Astrocyte (in vitro differentiated cells and primary cell): Measurements from ENCODE around the gene DIO3. TPM values are rescaled to one million over a fixed set of nuclear protein-coding genes. Genes with fewer than 3 reads are reported as not detected.

ENCODE experiments used
- DNase-seq: peaks from one replicate; pipeline ENCODE4 v3.0.0-alpha.2; 2010; ENCODE audit warnings: low read depth
- FAIRE-seq: peaks from 2 replicates; lab custom pipeline; 2011; peaks lifted over from hg19 to GRCh38; lab: Jason Lieb, UNC
- H2AFZ ChIP-seq: 2 replicates; pipeline ENCODE4 v1.6.0; 2012; ENCODE audit warnings: low read depth, low read length, inconsistent platforms
- H3K27ac ChIP-seq: 2 replicates; pipeline ENCODE4 v1.5.1; 2011; ENCODE audit warnings: low read depth, low read length, inconsistent platforms
- H3K27me3 ChIP-seq: 2 replicates; pipeline ENCODE4 v1.6.0; 2011; ENCODE audit warnings: low read length, inconsistent platforms; ENCODE audit not compliant: insufficient read depth
- H3K36me3 ChIP-seq: 2 replicates; pipeline ENCODE4 v1.5.1; 2011; ENCODE audit warnings: low read length, inconsistent platforms; ENCODE audit not compliant: insufficient read depth
- H3K4me1 ChIP-seq: 2 replicates; pipeline ENCODE4 v1.5.1; 2011; ENCODE audit warnings: low read length, inconsistent platforms; ENCODE audit not compliant: insufficient read depth
- H3K4me2 ChIP-seq: 2 replicates; pipeline ENCODE4 v1.6.0; 2012; ENCODE audit warnings: low read length, inconsistent platforms
- H3K4me3 ChIP-seq: 2 replicates; pipeline ENCODE4 v1.5.1; 2011; ENCODE audit warnings: low read depth, mild to moderate bottlenecking, low read length, inconsistent platforms; ENCODE audit not compliant: insufficient read depth
- H3K79me2 ChIP-seq: 2 replicates; pipeline ENCODE4 v1.6.0; 2012; ENCODE audit warnings: mild to moderate bottlenecking, low read length, inconsistent platforms; ENCODE audit not compliant: insufficient read depth
- H3K9ac ChIP-seq: 2 replicates; pipeline ENCODE4 v1.6.0; 2012; ENCODE audit warnings: mild to moderate bottlenecking, low read length, inconsistent platforms
- H3K9me3 ChIP-seq: 2 replicates; pipeline ENCODE4 v1.5.1; 2012; ENCODE audit warnings: low read depth, mild to moderate bottlenecking, low read length, inconsistent platforms; ENCODE audit not compliant: insufficient read depth
- H4K20me1 ChIP-seq: 2 replicates; pipeline ENCODE4 v1.6.0; 2012; ENCODE audit warnings: low read length, inconsistent platforms; ENCODE audit not compliant: insufficient read depth
- H3K27ac Mint-ChIP-seq: one replicate; pipeline ENCODE4 v1.8.0; 2021; ENCODE audit warnings: mild to moderate bottlenecking, mixed read lengths; ENCODE audit not compliant: unreplicated experiment
- H3K27me3 Mint-ChIP-seq: one replicate; pipeline ENCODE4 v1.8.0; 2021; ENCODE audit warnings: low read depth, mixed read lengths; ENCODE audit not compliant: unreplicated experiment
- H3K36me3 Mint-ChIP-seq: one replicate; pipeline ENCODE4 v1.8.0; 2021; ENCODE audit warnings: low read depth, mixed read lengths; ENCODE audit not compliant: unreplicated experiment
- H3K4me1 Mint-ChIP-seq: one replicate; pipeline ENCODE4 v1.8.0; 2021; ENCODE audit warnings: low read depth, mixed read lengths; ENCODE audit not compliant: unreplicated experiment
- H3K4me3 Mint-ChIP-seq: one replicate; pipeline ENCODE4 v1.8.0; 2021; ENCODE audit warnings: mild to moderate bottlenecking, moderate library complexity, mixed read lengths; ENCODE audit not compliant: unreplicated experiment
- H3K9me3 Mint-ChIP-seq: one replicate; pipeline ENCODE4 v1.8.0; 2021; ENCODE audit warnings: mild to moderate bottlenecking, mixed read lengths; ENCODE audit not compliant: unreplicated experiment
- CTCF ChIP-seq: IDR thresholded peaks from 2 replicates; pipeline ENCODE4 v1.5.1; 2011; ENCODE audit warnings: low read depth, mild to moderate bottlenecking, inconsistent platforms, low read length, moderate library complexity; ENCODE audit not compliant: insufficient read depth
- EZH2 ChIP-seq: IDR thresholded peaks from 2 replicates; pipeline ENCODE4 v1.6.1; 2012; ENCODE audit warnings: mild to moderate bottlenecking, low read length, inconsistent platforms; ENCODE audit not compliant: insufficient read depth
- total RNA-seq: library from RNA; stranded (reverse); gene quantifications from 2 replicates; pipeline ENCODE4 v1.2.1, GENCODE V29; 2021

Gene DIO3
- total RNA-seq, 1 donor from 2014 or later: 0.79 TPM

- peaks cover 2% of the 10 kb centered on the region for H3K9me3 Mint-ChIP-seq
- DNase-seq (no peak), FAIRE-seq (no peak)
- no peaks in the 10 kb centered on the region for H3K9me3 ChIP-seq
- H3K36me3 Mint-ChIP-seq: peaks cover 2% of the 10 kb centered on the region
- no peak overlapping the region for H3K9ac ChIP-seq
- no peaks in the 10 kb centered on the region for H3K4me1 ChIP-seq
- H3K27ac ChIP-seq: no peak overlapping the region
- no peak overlapping the region for H3K4me3 Mint-ChIP-seq
- no peak for TF ChIP-seq CTCF
- no peak for TF ChIP-seq EZH2
- H2AFZ ChIP-seq: no peak overlapping the region
- H3K27me3 Mint-ChIP-seq: peaks cover 70% of the 10 kb centered on the region
- H3K27ac Mint-ChIP-seq: no peak overlapping the region
- H3K36me3 ChIP-seq: no peaks in the 10 kb centered on the region
- H3K4me1 Mint-ChIP-seq: peaks cover 2% of the 10 kb centered on the region
- peaks cover 6% of the 10 kb centered on the region for H3K27me3 ChIP-seq
- H3K4me2 ChIP-seq: no peak overlapping the region
- no peaks in the 10 kb centered on the region for H4K20me1 ChIP-seq
- H3K4me3 ChIP-seq: no peak overlapping the region
- no peaks in the 10 kb centered on the region for H3K79me2 ChIP-seq
Measured at GRCh38 chr14:101551729-101552595, 9.3 kb upstream of the DIO3 start.

- H3K27ac ChIP-seq: no peak overlapping the region
- H2AFZ ChIP-seq: no peak overlapping the region
- H3K27me3 Mint-ChIP-seq: peaks cover 76% of the 10 kb centered on the region
- peaks cover 2% of the 10 kb centered on the region for H3K36me3 Mint-ChIP-seq
- peaks cover 8% of the 10 kb centered on the region for H3K27me3 ChIP-seq
- H3K9ac ChIP-seq: no peak overlapping the region
- H3K4me1 ChIP-seq: no peaks in the 10 kb centered on the region
- H3K9me3 Mint-ChIP-seq: peaks cover 2% of the 10 kb centered on the region
- no peak overlapping the region for H3K4me3 ChIP-seq
- H3K36me3 ChIP-seq: no peaks in the 10 kb centered on the region
- no peak overlapping the region for H3K4me3 Mint-ChIP-seq
- TF ChIP-seq CTCF (no peak), EZH2 (no peak)
- H3K79me2 ChIP-seq: no peaks in the 10 kb centered on the region
- H3K4me1 Mint-ChIP-seq: peaks cover 2% of the 10 kb centered on the region
- no peak overlapping the region for H3K27ac Mint-ChIP-seq
- H3K9me3 ChIP-seq: no peaks in the 10 kb centered on the region
- no peak overlapping the region for H3K4me2 ChIP-seq
- H4K20me1 ChIP-seq: no peaks in the 10 kb centered on the region
- FAIRE-seq: no peak
- DNase-seq: no peak
Measured at GRCh38 chr14:101552786-101553231, 8.5 kb upstream of the DIO3 start.

GRCh38 chr14:101553393-101553792 is 7.9 kb upstream of the DIO3 start:
- TF ChIP-seq CTCF (no peak), EZH2 (no peak)
- H3K4me2 ChIP-seq: no peak overlapping the region
- Mint-ChIP-seq H3K4me3 (no peak overlapping the region), H3K27me3 (peaks cover 79% of the 10 kb centered on the region), H3K4me1 (peaks cover 2% of the 10 kb centered on the region), H3K36me3 (peaks cover 2% of the 10 kb centered on the region), H3K27ac (no peak overlapping the region), H3K9me3 (peaks cover 2% of the 10 kb centered on the region)
- H3K36me3 ChIP-seq: no peaks in the 10 kb centered on the region
- DNase-seq: no peak
- no peaks in the 10 kb centered on the region for H3K9me3 ChIP-seq
- peaks cover 10% of the 10 kb centered on the region for H3K27me3 ChIP-seq
- H2AFZ ChIP-seq: no peak overlapping the region
- H3K79me2 ChIP-seq: no peaks in the 10 kb centered on the region
- H4K20me1 ChIP-seq: no peaks in the 10 kb centered on the region
- H3K9ac ChIP-seq: no peak overlapping the region
- FAIRE-seq: no peak
- no peaks in the 10 kb centered on the region for H3K4me1 ChIP-seq
- no peak overlapping the region for H3K4me3 ChIP-seq
- H3K27ac ChIP-seq: no peak overlapping the region
